GM04504 (cell line): ENCODE results near the gene HCRTR1.
"Not testable (repeated sequence)": the region's sequence is repeated elsewhere in the genome, so short reads cannot be mapped to it uniquely, and the experiment has no call there.

Experiments
- DNase-seq: peaks from one replicate; pipeline ENCODE4 v3.0.0-alpha.2; 2012; ENCODE audit warnings: low read depth

The HCRTR1 gene

DNA sequence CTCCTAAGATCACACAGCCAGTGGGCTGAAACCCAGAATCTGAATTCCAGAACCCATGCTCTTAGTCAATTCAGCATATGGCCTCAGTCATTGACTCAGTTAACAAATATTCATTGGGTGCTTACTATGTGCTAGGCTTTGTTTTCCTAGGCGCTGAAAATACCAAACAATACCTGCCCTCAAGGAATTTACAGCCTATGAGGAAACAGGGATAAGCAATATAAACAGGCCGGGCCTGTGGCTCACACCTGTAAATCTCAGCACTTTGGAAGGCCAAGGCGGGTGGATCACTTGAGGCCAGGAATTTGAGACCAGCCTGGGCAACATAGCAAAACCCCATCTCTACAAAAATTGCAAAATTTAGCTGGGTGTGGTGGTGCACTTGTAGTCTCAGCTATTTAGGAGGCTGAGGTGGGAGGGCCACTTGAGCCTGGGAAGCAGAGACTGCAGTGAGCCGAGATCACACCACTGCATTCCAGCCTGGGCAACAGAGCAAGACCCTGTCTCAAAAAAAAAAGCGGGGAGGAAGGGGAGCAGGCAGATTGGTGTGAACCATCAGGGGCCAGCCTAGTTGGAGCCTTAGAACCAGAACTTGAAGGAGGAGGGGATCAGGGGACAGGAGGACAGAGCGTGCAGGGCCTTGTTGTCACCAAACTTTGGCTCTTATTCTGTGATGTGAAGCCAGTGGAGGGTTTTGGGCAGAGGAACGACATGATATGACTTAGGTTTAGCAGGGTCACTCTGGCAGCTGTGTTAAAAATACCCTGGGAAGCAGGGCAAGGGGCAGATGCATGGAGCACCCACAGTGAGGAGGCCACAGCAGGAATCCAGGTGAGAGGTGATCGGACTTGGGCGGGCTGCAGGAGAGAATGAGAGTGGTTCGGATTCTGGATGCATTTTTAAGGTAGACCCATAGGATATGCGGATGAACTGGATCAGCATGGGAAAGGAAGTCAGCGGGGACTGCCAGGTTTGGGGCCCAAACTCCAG lies 35.4 kb upstream of the HCRTR1 start:
- DNase-seq, result no peak

DNA sequence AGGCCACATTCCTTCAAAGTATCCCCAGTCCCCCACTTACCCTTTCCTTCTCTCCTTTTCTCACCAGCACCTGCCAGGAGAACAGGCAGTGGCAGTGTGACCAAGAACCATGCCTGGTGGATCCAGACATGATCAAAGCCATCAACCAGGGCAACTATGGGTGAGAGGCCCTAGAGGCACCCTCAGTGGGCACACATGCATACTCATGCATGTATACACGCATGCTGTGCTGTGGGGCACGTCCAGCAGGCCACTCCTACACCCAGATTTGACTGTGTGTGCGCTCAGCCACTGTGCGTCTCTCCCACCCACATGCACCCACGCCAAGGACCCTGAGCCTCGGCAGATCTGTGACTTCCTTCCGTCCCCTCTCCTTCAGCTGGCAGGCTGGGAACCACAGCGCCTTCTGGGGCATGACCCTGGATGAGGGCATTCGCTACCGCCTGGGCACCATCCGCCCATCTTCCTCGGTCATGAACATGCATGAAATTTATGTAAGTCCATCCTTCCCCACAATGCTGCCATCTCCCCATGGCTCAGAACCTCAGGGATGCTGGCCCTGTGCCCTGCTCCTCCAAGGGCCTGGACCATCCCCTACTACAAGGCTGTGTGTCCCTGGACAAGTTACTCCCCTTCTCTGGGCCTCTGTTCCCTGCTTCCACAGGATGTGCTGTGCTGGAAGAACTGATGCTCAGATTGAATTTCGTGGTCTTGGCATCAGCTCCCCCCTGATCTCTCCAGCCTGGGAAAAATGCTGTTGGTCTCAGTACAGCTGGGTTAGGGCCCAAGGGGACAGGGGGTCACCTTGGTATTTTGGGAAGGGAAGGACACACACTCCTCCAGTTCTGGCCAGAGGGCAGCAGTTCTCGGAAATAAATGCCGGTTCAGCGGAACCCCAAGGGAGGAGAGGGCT lies 34.2 kb upstream of the HCRTR1 start:
- DNase-seq, result no peak

DNA sequence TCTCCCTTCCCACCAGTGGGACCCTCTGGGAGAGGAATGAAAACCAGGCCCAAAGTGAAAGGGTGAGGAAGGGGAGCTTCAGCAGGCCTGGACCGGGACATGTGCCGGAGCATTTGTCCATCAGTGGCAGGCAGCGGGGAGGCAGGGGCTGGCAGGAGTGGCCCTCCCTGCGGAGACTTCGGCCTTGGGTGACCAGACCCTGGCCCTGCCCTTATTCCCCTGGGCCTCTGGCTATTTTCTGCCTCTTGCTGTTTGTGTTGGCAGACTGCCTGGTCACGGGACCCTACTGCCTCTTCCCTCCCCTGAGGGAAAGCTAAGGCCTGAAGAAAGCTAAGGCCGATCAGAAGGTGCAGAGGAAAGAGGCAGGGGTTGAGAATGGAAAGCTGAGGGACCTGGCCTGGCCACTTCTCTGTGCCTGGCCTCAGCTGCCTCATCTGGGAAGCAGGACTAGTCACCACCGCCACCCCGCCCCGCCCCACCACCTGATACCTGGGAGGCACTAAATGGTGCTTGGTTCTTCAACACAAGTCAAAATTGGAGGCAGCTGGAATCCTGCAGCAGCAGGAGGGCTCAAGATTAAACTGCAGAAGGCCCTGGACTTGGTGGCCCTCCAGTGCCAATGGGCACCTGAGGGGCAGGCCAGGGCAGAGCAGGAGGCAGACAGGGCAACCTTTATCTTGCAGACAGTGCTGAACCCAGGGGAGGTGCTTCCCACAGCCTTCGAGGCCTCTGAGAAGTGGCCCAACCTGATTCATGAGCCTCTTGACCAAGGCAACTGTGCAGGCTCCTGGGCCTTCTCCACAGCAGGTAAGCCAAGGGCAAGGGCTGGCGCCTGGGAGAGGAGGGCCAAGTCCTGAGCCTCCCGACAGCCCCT lies 33.3 kb upstream of the HCRTR1 start:
- DNase-seq, result no peak

DNA sequence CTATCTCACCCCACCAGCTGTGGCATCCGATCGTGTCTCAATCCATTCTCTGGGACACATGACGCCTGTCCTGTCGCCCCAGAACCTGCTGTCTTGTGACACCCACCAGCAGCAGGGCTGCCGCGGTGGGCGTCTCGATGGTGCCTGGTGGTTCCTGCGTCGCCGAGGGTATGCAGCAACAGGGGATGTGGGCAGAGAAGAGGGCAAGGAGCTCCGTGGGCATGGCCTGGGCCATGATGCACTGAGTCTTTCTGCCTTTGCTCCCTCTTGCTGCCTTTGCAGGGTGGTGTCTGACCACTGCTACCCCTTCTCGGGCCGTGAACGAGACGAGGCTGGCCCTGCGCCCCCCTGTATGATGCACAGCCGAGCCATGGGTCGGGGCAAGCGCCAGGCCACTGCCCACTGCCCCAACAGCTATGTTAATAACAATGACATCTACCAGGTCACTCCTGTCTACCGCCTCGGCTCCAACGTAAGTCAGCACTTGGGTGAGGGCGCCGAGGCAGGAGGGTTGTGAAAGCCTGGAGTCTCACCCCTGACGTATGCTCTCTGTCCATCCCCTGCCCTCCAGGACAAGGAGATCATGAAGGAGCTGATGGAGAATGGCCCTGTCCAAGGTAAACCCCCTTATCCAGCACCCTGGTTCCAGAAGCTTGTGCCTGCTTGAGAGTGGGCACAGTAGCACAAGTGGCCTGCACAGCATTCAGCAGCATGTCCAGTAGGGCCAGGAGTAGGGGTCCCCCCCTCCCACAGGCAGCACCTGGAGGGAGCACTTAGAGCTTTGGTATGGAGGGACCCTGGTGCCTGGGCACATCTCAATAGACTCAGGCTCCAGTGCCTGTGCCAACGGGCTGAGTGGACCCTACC lies 32.4 kb upstream of the HCRTR1 start:
- no peak for DNase-seq

DNA sequence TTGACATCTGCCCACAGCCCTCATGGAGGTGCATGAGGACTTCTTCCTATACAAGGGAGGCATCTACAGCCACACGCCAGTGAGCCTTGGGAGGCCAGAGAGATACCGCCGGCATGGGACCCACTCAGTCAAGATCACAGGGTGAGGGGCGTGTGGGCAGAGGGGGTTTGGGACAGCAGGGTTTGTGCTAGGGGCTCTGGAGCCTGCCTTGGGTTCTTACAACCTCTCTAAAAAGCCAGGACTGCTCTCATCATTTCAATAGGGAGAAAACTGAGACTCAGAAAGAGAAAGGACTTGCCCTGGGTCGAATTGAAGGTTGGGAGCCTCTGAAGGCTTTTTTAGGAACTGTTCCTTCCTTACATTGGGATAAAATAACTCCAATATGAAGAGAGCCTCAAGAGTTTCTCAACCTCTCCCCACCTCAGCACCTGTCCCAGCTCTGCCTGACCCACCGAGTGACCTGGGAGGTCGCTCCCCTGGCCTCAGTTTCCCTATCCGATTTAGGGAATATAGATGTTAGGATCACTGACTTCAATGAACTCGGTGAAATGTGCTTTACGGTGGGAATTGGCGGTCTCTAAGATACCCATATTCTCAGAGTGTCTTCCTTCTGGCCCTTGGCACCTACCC lies 31.6 kb upstream of the HCRTR1 start:
- DNase-seq, result no peak

DNA sequence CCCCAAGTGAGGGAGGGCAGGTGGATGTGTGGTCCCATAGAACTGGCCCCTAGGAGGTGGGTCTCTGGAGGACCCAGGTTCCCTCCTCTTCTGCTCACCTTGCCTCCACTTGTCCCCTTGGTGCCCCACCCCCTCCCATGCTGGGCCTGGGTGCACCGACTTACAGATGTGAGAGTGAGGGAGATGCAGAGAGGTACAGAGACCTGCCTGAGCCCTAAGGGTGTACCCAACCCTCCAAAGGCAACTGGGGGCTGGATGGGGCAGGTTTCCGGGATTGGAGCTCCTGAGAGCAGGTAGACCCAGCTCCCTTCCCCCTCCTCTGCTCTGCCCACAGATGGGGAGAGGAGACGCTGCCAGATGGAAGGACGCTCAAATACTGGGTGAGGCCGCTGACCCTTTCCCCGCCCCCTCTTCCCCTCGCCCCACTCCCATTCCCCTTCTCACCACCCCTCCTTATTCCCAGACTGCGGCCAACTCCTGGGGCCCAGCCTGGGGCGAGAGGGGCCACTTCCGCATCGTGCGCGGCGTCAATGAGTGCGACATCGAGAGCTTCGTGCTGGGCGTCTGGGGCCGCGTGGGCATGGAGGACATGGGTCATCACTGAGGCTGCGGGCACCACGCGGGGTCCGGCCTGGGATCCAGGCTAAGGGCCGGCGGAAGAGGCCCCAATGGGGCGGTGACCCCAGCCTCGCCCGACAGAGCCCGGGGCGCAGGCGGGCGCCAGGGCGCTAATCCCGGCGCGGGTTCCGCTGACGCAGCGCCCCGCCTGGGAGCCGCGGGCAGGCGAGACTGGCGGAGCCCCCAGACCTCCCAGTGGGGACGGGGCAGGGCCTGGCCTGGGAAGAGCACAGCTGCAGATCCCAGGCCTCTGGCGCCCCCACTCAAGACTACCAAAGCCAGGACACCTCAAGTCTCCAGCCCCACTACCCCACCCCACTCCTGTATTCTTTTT lies 30.8 kb upstream of the HCRTR1 start:
- DNase-seq, result no peak

DNA sequence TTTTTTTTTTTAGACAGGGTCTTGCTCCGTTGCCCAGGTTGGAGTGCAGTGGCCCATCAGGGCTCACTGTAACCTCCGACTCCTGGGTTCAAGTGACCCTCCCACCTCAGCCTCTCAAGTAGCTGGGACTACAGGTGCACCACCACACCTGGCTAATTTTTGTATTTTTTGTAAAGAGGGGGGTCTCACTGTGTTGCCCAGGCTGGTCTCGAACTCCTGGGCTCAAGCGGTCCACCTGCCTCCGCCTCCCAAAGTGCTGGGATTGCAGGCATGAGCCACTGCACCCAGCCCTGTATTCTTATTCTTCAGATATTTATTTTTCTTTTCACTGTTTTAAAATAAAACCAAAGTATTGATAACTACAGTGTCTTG lies 30.2 kb upstream of the HCRTR1 start:
- DNase-seq, result not testable (repeated sequence)

DNA sequence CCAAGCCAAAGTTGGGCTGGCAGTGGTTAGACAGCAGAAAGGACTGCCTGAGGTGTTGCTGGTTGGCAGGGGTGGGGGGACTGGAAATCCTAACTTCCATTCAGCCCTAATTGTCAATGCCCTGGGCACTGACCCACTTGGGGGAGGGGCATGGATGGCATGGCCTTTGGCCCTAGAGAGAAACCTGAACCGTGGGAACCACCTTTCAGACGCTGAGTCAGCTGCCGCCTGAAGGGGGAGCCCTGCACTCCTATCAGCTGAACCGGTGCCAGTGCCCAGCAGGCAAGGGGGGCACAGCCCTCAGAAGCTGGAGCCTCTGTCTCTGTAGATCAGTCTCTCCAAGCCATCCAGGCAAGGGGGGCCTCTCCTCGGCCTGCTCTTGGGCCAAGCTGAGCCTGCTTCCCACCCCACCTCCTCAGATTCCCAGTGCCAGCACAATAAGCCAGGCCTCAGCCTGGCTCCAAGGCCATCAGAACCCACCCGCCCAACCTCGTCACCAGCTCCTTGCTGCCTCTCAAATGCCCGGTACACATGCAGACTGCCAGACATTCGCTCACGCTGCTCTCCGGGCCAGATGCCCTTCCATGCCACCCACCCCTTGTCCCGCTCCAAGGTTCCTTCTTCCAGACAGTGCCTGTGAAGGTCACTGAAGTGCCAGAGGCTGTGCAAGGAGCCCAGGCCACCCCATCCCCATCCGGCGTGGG lies 29.6 kb upstream of the HCRTR1 start:
- no peak for DNase-seq

DNA sequence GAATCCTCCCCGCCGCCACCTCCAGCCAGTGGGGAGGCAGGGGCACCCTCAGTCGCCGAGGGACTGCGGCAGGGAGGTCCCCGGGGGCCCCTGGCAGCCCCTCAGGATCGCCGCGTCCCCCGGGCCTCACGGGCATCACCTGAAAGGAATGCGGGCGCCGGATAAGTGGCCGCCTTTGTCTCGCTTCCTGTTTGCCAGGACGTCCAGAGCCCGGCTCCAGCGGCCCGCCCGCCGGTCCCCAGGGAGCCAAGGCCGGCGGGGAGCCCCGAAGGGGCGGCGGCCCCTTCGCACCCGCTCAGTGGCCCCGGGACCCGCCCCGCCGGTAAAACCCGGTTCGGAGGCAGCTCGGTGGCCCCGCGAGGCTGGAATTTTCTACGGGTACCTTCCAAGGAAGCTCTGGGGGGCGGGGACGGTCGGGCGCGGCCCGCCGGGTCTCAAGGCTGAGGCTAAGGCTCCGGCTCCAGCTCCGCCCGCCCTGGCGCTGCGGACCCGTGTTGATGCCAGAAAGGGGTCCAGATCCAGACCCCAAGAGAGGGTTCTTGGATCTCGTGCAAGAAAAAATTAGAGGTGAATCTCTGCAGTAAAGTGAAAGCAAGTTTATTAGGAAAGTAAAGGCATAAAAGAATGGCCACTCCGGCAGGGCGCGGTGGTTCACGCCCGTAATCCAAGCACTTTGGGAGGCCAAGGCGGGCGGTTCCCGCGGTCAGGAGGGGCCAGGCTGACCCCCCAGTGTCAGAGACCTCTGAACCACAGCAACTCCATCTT lies 28.6 kb upstream of the HCRTR1 start:
- no peak for DNase-seq

DNA sequence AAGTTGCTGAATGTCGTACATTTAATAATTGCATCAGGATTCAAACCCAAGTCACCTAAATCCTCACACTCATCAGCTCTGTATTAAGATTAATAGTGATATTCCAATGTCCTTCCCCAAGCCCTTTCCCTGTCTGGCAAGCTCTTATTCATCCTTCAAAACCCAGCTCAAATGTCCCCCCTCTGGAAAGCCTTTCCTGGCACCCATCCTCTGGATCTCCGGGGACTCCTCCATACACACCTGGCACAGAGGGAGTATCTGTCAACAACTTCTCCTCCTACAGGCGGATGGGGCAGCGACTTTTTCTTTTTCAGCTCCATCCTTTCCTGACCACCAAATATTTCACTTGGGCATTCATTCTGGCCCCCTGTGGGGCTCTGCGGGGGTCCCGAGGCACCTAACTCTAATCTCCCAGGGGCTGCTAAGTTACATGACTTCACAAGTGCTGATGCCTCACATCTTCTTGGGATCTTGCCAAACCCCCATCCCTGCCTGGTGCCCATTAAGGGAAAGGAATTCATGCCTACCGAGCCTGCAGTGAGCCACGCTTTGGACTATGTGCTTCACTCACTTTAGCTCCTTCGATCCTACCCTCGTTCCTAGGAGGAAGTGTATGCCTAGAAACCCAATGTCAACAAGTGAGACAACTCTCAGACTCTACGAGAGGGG lies 25.9 kb upstream of the HCRTR1 start:
- no peak for DNase-seq

DNA sequence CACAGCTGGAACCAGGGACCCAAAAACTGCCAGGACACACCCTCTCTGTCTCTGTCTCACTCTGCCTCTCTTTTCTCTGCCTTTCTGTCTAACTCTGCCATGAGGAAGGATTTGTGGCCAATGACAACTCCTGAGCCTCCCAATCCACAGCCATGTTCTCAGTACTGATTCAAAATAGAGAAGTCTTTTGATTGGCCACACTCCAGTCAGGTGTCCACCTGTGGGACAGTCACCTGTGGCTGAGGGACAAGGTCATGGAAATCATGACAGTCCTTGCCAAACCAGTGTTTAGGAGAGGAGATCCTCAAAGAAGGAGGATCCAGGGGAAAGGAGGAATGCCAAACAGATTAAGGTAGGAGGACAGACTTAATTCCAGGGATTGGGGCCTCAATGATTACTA lies 25.4 kb upstream of the HCRTR1 start:
- DNase-seq, result no peak

DNA sequence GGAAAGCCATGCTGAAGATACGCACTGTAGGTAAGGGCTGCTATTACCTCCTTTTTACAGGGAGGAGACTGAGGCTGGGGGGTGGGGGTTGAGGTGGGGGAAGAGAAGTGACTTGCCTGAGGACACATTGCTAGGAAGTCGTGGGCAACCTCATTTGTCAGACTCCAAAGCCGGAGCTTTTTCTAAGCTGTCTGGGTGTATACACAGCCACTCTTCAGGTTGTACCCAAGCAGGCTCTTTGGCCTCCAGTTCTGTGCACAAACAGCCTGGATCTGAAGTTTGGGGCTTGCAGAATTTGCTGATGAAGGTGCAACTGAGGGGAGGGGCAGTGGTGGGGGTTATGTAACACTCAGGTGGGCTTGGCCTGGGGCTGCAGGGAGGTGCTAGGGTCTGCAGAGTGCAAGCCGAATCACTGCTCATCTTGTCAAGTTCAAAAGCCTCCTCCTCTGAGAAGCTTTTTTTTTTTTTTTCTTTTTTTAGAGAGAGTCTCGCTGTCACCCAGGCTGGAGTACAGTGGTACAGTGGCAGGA lies 24.3 kb upstream of the HCRTR1 start:
- no peak for DNase-seq

DNA sequence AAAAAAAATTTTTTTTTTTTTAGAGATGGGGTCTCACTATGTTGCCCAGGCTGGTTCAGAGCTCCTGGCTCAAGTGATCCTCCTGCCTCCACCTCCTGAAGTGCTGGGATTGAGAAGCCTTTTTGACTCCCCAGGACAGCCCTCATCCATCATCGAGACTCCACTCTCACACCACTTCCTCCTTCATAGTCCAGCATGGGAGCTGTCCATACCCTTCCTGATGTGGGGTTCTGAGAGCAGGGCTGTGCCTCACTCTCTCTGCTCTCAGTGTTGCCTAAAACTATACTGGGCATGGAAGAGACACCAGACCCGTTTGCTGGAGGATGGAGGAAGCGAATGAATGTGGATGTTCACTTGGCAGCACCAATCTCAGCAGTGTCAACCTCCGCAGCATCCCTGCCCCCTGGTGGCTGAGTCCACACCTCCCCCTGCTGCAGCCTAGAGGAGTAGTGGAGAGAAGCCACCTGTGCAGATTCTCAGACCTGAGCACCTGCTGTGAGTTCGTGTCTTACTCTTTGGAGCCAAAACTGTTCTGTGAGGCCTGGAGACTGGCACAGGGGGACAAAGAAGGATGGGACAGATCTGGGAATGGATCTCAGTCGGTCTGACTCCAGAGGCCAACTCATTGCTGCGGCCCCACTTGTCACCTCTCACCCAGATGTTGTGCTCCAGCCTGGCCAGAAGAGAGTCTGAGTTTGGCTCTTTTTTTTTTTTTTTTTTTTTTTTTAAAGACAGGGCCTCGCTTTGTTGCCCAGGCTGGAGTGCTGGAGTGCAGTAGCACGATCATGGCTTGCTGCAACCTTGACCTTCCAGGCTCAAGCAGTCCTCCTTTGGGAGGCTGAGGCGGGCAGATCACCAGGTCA lies 23.5 kb upstream of the HCRTR1 start:
- DNase-seq, result peak; percentile 48

DNA sequence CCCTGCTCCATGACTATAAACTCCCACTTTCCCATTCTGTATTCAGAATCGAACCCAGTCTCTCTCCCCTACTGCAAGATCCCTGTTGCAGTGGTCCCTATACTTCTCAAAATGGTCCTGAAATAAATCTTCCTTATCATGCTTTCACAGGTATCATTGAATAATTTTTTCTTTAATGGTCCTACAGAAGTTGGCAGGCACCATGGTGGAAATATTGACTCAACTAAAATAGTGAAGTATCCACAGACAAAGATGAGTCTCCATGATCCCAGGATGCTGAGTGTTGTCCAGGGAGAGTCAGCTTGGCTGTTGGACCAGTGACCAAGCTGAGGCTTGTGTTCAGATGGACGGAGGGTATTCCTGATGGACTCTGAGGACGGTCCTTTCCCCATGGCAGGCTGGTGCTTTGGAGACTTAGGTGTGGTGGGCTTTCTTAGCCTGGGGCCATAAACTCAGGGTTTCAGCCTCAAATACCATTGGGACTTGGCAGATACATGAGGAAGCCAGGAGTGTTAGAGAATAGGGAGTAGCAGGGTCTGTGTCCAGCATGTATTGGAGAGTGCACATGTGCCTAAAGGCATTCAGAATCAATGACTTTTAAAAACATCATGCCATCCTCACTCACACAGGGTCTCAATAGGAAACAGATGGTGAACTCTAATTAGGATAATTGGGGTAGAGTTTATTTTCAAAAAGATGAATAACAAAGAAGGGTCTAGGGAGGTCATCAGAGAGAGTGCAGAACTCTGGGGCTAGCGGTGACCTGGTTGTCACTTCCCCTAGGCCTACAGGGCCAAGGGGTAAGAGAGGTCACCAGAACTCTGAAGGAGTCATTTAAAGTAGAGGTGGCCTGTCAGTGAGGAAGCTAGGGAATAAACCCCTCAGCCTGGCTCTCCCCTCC lies 21.4 kb upstream of the HCRTR1 start:
- DNase-seq, result no peak

DNA sequence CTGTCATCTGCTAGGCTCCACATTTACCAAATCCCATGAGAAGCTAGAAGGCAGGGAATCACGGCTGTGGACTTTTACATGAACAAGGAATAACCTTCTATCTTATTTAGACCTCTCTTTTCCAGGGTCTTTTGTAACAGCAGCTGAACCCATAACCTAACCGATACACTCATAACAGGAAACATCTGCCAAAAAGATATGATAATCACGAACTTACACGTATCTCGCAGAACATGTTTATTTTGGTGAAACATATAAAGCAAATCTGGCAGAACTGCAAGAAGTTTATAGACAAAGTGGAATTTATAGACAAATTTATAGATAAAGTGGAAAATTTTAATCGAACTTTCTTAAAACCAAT lies 20.8 kb upstream of the HCRTR1 start:
- no peak for DNase-seq
